GM08714 (cell line): ENCODE data around the gene CDC23.
A peak's percentile ranks its signal among the peaks of the same experiment; 100 is the strongest.
"Not testable (repeated sequence)": the region's sequence is repeated elsewhere in the genome, so short reads cannot be mapped to it uniquely, and the experiment has no call there.

ENCODE experiments used
- H3K4me3 ChIP-seq: fragments of 200-500 bp; sonication (Bioruptor generic); 2 replicates; pipeline ENCODE4 v1.5.1; 2014; ENCODE audit warnings: mild to moderate bottlenecking, low read length, inconsistent platforms
- ZNF274 ChIP-seq: IDR thresholded peaks from 2 replicates; pipeline ENCODE4 v1.6.1; 2012; ENCODE audit warnings: mild to moderate bottlenecking, low read depth, low read length

The CDC23 gene, protein sequence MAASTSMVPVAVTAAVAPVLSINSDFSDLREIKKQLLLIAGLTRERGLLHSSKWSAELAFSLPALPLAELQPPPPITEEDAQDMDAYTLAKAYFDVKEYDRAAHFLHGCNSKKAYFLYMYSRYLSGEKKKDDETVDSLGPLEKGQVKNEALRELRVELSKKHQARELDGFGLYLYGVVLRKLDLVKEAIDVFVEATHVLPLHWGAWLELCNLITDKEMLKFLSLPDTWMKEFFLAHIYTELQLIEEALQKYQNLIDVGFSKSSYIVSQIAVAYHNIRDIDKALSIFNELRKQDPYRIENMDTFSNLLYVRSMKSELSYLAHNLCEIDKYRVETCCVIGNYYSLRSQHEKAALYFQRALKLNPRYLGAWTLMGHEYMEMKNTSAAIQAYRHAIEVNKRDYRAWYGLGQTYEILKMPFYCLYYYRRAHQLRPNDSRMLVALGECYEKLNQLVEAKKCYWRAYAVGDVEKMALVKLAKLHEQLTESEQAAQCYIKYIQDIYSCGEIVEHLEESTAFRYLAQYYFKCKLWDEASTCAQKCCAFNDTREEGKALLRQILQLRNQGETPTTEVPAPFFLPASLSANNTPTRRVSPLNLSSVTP

DNA sequence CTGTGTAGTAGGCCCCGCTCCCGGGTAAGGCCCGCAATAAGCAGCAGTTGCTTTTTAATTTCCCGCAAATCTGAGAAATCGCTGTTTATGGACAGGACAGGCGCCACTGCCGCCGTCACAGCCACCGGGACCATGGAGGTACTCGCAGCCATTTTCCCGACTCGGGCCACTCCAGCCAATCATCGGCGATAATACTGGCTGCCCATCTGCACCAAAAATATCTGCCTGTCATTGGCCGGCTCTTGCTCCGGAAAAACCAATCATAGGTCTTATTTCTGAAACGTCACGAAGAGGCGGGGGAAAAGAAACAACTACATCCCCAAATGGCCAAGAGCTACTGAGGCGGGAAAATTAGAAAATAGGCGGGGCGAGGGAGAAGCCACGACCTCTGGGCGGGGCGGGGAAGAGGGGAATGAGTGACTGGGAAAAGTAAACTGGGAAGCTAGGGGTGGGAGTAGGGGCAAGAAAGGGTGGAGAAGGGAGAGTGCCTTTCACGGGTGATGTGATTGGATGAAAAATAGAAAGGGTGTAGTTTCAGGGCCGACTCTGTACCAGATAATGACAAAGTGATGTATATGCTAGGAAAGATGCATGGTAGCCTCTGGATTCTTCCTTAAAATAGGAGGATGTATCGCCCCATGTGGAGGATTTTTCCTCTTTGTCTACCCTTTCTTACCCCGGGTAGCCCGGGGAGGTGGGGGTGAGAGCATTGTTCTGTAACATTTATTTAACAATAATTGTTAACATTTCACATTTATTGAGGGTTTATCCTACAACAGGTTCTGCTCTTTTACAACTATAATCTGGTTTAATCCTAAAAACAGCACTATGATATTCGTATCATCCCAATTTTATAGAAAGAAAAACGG, at the start of gene CDC23:
Gene CDC23, minus strand, starts transcription at position 163 of the 869 bp plus-strand sequence. Its CDS starts 11 bp downstream, at position 152.
- no peak for TF ChIP-seq ZNF274
- peak within 1 kb of the TSS; percentile 82 for H3K4me3 ChIP-seq

DNA sequence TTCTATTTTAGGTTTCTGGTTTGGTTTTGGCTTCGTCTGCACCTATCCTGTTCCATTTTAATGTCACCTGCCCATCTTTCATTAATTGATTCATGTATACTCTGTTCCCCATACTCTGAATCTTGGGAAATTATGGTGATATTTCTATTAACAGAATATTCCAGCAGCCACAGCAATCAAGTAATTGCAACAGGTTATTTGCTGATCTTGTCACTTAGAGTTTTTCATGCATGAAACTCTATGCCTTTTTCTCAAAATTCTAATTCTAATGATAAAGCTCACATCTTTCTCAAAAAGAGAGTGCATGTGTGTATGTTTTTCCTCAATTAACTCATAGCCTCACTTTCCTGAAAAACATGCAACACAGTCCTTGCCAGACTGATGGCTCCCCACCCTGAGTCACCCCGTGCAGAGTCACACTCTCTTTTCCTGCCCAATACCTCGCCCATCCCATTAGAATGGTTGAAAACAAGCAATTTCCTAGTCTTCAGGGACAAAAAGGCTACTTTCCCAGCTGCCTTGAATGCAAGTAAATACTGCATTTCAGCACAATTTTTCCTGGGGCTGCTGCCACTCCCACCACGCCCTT, 45.7 kb upstream of the CDC23 start:
- no peak overlapping the region for H3K4me3 ChIP-seq
- no peak for TF ChIP-seq ZNF274

DNA sequence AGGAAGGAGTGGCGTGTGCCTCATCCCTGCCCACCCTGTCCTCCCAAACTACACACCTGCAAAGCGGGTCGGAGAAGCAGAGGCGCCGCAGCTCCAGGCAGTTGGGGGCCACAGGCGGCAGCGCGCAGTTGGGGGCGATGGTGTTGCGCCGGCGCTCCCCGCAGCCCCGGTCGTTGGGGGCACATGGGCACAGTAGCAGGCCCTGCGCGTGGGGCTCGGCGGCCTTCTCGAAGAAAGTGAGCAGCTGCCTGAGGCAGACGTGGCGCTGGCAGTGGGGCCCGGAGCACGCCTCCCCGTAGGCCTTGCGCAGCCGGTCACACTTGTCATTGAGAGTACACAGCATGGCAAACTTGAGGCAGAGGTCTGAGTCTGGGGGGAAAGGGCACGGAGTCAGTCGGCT, 44.5 kb upstream of the CDC23 start:
- H3K4me3 ChIP-seq, result no peak overlapping the region
- TF ChIP-seq ZNF274, result no peak

DNA sequence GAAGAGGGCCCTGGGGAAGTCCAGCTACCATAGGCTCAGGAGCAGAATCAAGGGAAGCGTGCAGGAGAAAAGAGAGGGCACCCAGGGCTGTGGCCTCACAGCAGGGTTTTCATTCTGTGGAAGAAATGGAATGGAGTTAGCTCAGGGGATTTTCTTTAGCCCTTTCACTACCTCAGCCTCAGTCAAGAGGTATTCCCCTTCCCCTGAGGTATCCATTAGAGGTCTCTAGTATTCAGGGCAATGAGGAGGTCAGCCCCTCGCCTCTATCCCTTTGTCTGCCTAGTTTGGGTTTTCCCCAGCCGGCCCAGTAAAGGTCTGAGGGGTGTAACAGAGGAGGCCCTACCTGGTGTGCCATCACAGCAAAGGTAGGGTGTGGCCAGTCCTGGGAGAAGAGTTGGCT, 39.8 kb upstream of the CDC23 start:
- no peak for TF ChIP-seq ZNF274
- no peak overlapping the region for H3K4me3 ChIP-seq

DNA sequence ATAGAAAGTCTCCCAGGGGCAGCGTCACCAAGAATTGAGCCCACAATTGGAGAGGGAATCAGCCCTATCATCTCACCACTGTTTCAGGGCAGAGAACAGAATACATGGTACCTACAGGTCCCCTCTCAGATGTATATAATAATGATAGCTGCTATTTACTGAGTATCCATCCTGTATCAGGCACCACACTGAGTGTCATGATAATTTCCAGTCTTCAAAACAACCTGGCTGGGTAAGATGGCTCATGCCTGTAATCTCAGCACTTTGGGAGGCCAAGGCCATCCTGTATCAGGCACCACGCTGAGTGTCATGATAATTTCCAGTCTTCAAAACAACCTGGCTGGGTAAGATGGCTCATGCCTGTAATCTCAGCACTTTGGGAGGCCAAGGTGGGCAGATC, 34.7 kb upstream of the CDC23 start:
- not testable (repeated sequence) for H3K4me3 ChIP-seq

DNA sequence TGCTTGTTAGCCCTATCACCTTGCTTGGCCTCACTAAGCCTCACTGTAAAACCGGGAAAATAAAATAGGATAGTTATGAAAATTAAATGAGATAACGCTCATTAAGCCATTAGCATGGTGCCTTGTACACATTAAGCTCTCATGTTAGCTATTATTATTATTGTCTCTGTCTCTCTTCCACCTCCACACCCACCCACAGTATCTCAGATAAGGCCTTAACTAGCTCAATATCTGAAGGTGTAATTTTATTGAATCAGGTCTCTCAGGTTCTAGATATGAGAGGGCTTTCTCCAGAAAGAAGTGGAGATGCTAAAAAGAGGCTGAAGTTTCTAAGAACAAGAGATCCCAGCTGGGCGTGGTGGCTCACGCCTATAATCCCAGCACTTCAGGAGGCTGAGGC, 33.7 kb upstream of the CDC23 start:
- no peak overlapping the region for H3K4me3 ChIP-seq
- no peak for TF ChIP-seq ZNF274

DNA sequence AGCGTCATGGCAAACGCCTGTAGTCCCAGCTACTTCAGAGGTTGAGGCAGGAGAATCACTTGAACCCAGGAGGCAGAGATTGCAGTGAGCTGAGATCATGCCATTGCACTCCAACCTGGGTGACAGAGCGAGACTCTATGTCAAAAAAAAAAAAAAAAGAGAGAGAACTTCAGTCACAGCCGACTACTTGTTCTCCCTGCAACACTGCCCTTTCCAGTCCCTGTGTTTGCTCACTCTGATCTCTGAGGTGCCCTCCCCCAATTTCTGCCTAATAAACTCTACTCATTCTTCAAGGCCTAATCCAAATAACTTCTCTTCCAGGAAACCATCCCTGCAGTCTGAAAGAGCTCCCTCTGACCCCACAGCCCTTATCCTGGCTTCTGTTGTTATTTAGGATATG, 33.2 kb upstream of the CDC23 start:
- no peak for TF ChIP-seq ZNF274

DNA sequence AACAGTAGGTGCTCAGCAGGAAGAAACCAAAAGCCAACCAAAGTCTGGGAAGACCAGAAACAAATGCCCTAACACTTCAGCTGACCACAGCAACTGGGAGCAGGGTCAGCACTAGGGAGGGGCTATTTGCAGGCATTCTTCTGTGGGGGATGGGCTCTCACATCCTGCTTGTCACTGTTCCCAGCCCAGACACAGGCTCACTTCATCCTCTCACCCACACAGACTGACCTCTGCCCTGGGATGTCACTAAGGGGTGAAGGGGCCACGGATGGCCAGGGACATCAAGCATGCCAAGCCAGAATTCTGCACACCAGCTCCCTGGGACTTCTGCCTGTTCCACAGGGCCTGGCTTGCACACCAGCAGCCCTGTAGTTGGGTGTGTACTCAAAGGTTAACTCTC, 32.6 kb upstream of the CDC23 start:
- no peak overlapping the region for H3K4me3 ChIP-seq
- TF ChIP-seq ZNF274, result no peak

More for the DNA sequence above, 33.2 kb upstream of the CDC23 start:
- no peak overlapping the region for H3K4me3 ChIP-seq

DNA sequence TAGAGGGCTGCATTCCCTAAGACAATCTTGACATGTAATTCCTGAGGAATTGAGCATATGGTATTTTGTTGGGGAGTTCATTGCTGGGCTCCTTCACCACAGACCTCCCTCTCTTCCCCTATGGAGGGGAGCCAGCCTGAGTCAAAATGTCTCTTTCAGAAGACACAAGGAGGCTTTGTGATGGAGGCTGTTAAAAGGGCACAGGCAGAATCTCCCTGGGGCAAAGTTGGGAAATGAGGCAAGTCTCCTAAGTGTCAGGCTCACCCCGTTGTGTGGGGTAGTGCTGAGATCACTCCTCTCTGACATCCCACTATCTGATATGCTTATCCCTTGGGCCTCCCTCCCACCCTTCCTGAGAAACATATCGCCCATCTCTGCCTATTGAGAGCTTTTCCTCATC, 30.7 kb upstream of the CDC23 start:
- no peak overlapping the region for H3K4me3 ChIP-seq
- TF ChIP-seq ZNF274, result no peak

DNA sequence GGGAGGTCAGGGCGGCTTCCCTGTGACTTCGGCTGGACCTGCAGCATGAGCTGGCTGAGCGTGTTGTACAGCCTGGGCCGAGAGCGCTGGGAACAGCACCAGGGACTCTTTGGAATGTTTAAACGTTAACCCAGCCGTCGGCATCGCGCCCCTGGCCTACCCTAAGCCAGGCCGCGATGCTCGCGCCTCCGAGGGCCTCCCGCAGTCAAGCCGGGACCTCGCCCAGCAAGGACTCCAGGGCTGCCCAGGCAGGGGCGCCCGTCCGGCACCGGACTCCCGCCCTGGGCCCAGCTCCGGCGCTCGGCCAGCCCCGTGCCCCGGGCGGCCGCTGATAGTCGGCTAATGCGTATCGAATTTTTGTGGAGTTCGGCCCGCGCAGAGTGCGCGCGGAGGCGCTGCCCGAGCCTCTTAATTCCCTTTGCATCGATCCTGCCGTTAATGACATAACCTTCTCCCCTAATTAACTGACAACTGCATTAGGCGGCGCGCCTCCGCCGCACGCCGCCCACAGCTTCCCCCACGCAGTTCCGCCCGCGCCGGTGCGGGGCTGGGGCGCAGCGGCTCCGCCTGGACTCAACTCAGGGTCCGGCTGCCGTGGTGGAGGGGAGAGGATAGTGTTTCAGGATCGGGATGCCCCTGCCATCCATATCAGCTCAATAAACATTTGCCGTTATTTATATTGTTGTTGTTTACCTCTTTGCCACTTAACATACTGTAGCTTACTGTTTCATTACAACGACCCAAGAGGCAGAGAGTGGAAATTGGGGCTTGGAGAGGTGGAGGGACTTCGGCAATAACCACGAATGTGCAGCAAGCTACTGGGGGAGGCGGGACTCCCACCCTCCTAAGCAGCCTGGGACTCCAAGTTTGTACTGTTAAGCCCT, 28.8 kb upstream of the CDC23 start:
- TF ChIP-seq ZNF274, result no peak
- peak overlapping the region; percentile 33; the same call in 1 of the 2 replicates for H3K4me3 ChIP-seq

DNA sequence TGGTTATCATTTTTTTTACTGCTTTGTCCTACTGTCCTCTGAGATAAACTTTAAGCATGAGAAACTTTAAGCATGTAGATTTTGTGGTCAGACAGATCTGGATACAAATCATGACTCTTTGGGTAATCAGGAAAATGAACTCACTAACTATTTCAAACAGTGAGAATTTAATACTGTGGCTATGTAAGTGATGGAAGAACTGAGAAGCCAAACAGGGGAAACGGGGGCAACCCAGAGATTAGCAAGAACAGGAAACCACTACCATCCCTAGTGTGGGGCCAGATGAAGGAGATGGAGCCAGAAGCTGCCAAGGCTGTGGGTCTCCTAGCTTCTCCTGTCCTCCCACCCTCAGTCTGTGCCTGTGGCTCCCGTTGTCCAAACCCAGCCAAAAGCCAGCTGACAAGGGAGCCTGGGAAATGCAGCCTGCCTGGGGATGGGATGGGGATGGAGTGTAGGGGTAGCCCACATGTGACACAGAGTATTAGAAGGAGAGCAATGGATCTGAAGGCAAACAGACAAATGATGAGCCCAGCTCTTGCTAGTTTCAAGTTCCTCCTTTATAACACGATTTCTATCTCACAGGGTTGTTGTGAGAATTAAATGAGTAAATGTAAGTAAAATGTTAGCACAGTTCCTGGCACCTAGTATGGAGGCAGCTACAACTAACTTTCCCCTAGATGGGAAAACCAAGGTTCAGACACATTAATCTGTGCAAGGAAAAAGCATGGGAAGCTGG, 27.7 kb upstream of the CDC23 start:
- H3K4me3 ChIP-seq, result no peak overlapping the region
- TF ChIP-seq ZNF274, result no peak

DNA sequence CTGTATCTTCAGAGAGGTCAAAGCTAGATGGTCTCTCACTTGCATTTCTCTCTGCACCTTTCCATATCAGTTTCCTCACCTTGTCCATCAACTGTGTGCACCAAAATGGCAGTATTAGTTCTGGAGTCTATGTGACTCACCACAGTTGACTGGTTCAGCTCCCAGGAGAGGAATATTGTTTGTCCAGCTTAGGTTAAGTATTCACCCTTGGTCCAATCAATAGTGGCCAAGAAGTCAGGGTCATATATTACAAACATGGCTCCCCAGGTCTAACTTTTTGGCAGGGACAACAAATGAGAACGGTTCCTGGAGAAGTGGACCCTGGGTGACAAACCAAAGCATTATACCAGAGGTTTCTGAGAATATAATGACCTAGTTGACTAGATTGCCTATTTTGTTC, 24.9 kb upstream of the CDC23 start:
- TF ChIP-seq ZNF274, result no peak
- H3K4me3 ChIP-seq, result no peak overlapping the region

DNA sequence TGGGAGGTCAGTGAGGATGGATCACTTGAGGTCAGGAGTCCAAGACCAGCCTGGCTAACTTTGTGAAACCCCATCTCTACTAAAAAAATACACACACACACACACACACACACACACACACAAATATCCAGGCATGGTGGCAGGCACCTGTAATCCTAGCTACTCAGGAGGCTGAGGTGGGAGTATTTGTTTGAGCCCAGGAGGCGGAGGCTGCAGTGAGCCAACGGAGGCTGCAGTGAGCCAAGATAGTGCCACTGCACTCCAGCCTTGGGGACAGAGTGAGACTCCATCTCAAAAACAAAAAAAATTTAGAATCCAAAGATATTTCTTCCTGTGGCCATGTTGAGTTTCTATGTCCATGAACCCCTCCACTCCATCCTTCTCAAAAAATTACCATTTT, 21.5 kb upstream of the CDC23 start:
- TF ChIP-seq ZNF274, result no peak

DNA sequence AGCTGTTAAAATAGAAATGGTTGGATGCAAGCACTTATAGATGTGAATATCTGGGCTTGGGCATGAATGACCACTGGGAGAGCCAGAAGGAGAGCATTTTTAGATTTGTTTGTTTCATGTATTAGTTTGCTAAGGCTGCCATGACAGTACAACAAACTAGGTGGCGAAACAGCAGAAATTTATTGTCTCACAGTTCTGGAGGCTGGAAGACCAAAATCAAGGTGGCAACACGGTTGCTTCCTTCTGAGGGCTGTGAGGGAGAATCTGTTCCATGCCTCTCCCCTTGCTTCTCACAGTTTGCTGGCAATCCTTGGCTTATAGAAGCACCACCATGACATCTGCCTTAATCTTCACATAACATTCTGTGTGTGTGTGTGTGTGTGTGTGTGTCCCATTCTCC, 20.2 kb upstream of the CDC23 start:
- TF ChIP-seq ZNF274, result no peak
- H3K4me3 ChIP-seq, result no peak overlapping the region

More for the DNA sequence above, 21.5 kb upstream of the CDC23 start:
- H3K4me3 ChIP-seq, result no peak overlapping the region
